ENCODE results near the gene ARHGDIB. TPM values are rescaled to one million over a fixed set of nuclear protein-coding genes. Genes with fewer than 3 reads are reported as not detected.

Gene ARHGDIB
- total and polyA plus RNA-seq, 8 donors: 60.9 to 314 (median 78.4) TPM

DNA sequence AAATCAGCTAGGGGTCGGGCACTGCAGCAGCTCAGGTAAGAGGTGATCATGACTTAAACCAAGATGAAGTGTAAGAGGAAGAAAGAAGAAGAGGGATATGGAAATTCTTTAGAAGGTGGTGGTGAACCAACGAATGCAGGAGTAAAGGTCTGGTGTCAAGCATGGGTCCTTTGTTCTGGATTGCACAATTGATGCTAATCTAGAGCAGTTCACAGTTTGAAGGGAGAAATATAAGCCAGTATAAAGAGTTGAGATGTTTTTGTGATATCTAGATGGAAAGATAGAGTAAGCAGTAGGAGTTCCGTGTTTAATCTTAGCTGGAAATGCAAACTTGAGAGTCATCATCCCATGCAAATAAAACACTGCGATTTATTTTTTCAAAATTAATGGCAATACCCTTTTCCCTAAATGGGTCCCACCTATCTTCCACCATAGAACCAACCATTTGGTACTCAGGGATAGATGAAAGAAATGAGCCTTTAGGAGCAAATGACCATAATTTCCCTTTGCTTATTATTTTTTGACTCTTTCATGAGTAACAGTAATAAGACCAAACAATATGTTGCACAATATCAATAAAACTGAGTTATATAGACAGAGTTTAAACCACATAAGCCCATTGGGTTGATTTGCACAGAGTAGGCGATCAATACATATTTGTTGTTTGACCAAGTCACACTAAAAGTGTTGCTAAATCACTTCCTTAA lies 60.7 kb downstream of the ARHGDIB start:
- no peak for ATAC-seq
- H3K27ac ChIP-seq: peak overlapping the region in 1 of 2 donors; percentile 45
- intact Hi-C loops (cut with DNase I): no loop called here

DNA sequence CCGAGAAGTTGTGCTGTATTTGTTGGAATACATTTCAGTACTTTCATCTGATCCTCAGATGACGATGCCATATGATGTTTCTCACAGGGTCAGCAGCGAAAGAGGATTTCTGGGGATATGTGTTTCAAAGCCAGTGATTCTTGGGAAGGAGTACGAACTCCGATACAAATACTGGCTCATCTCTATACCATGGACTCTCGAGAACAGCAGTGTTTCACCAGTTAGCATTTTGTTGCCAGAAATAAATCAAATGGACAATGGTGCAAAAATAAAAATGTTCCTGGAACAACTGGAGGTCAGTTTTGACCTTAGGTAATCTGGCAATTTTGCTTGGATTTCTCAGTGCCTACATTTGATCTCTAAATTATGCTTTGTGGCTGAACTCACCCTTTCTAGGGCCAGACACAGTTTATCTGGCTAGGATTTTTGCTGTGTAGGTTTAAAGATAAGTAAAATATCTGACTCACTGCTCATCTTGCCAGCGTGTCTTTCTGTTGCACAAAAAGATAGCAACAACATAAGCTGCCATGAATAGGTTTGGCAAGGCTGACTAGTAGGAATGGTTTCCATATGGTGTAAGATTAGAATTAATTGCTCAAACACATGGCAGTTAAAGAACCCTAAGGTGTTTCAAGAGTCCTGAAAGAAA lies 64.8 kb downstream of the ARHGDIB start:
- peaks cover 0 to 8% of the 10 kb centered on the region in 2 donors for H3K4me1 ChIP-seq
- TF ChIP-seq, protein P1, sequence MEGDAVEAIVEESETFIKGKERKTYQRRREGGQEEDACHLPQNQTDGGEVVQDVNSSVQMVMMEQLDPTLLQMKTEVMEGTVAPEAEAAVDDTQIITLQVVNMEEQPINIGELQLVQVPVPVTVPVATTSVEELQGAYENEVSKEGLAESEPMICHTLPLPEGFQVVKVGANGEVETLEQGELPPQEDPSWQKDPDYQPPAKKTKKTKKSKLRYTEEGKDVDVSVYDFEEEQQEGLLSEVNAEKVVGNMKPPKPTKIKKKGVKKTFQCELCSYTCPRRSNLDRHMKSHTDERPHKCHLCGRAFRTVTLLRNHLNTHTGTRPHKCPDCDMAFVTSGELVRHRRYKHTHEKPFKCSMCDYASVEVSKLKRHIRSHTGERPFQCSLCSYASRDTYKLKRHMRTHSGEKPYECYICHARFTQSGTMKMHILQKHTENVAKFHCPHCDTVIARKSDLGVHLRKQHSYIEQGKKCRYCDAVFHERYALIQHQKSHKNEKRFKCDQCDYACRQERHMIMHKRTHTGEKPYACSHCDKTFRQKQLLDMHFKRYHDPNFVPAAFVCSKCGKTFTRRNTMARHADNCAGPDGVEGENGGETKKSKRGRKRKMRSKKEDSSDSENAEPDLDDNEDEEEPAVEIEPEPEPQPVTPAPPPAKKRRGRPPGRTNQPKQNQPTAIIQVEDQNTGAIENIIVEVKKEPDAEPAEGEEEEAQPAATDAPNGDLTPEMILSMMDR (IDR thresholded peaks at IDR 0.05): no peak
- intact Hi-C loops (cut with DNase I): no loop called here
- H3K9me3 ChIP-seq: no peaks in the 10 kb centered on the region
- H3K27me3 ChIP-seq: no peaks in the 10 kb centered on the region
- H3K36me3 ChIP-seq: no peaks in the 10 kb centered on the region
- ATAC-seq (peak; percentile 41), DNase-seq (peak in 2 of 4 donors; percentile 44 to 66)
- H3K4me3 ChIP-seq: no peak overlapping the region
- peak overlapping the region in 1 of 2 donors; percentile 50 for H3K27ac ChIP-seq

More for the DNA sequence above, 60.7 kb downstream of the ARHGDIB start:
- Histone ChIP-seq H3K9me3 (no peaks in the 10 kb centered on the region), H3K36me3 (no peaks in the 10 kb centered on the region), H3K4me3 (no peak overlapping the region), H3K27me3 (no peaks in the 10 kb centered on the region), H3K4me1 (peaks cover 4 to 6% of the 10 kb centered on the region in 2 donors)
- DNase-seq: no peak
- TF ChIP-seq, protein P1 (IDR thresholded peaks at IDR 0.05): no peak

DNA sequence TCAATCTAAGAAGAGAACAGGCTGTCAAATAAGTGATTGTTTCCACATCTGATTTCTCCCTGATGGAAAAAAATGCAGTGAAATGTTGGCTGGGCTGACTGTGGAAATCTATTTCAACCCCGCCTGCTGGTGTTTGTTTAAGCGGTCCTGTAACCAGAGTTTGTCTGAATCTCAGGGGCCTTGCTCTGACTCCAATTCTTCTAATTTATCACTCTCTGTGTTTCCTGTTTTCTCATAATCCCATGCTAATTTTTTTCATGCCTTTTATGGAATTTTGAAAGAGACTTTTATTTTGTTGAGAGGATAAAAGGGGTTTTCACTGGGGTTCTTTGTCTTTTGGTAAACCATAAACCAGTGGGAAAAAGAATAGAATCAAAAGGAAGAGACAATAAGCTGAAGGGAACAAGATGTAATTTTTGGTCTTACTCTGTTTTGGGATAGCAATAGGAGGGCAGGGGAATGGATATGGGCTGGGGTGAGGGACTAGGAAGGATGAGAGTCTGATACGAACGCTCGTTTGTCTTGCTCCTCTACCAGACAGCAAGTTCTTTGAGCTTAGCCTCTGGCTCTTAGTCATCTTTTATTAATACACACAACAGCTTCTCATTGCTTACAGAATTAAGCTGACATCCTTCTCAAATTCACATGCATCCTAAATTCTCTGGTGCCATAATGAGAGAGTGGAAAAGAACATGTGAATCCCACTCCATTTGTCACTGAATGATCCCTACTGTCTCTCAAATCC lies 67.7 kb downstream of the ARHGDIB start:
- TF ChIP-seq, protein P1 (IDR thresholded peaks at IDR 0.05): no peak
- Histone ChIP-seq H3K4me1 (peaks cover 0 to 8% of the 10 kb centered on the region in 2 donors), H3K27ac (peak overlapping the region; percentile 31 to 75), H3K36me3 (no peaks in the 10 kb centered on the region), H3K9me3 (no peaks in the 10 kb centered on the region), H3K4me3 (no peak overlapping the region), H3K27me3 (no peaks in the 10 kb centered on the region)
- no peak for DNase-seq
- intact Hi-C loops (cut with DNase I): no loop called here
- ATAC-seq: peak; percentile 51

DNA sequence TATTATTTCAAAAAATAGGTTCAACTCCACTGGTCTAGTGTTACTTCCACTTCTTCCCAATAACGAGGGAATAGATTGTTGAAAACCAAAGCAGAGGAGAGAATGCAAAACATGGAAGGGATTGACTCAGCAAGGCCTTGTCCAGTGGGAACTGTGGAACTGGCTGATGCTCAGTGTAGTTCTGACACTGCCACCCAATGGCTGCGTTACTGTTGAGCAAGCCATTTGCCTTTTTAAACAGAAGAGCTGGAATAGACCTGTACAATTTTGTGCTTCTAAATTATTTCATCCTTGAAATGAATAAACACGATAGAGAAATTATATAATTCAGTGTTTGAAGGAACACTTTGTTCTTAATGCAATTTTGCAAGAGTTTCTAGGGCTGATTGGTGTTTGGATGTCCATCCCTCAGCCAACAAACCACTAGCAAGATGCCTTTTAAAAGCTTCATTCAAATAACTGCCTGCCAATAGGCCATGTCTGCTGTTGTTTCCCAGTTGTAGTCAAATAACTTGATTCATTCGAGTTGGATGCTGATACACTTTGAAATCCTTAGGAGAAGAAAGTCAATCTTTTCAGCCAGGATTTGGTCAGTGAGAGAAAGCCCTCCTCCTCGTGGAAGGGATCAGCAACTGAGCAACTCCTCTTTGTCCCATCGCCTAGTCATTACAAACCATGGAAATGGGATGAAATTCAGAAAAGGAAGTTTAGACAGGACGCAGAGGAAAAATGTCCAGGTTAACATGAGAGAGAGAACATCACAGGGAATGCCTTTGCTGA lies 68.5 kb downstream of the ARHGDIB start:
- Histone ChIP-seq H3K27me3 (no peaks in the 10 kb centered on the region), H3K27ac (peak overlapping the region; percentile 31 to 75), H3K4me3 (no peak overlapping the region), H3K9me3 (no peaks in the 10 kb centered on the region), H3K4me1 (peaks cover 0 to 8% of the 10 kb centered on the region in 2 donors), H3K36me3 (no peaks in the 10 kb centered on the region)
- DNase-seq (no peak), ATAC-seq (peak; percentile 78)
- TF ChIP-seq, protein P1 (IDR thresholded peaks at IDR 0.05): no peak
- intact Hi-C loops (cut with DNase I): no loop called here

Other genes starting within 250 kb of the ARHGDIB start
- 10 to 100 TPM; 38.6 to 53.5 TPM for gene WBP11, start 158.1 kb downstream of the ARHGDIB start, total RNA-seq
- 100 to 1,000 TPM in 2 of 6 donors, 10 to 100 TPM in 4; 87.5 to 105 (median 96.6) TPM for gene WBP11, start 158.1 kb downstream of the ARHGDIB start, polyA plus RNA-seq (ENCODE audit: insufficient read length in 6 of 6)
- 1 to 10 TPM in 1 of 2 donors, under 1 TPM in 1; 0.81 to 1.2 TPM for gene C12orf60, start 157.9 kb downstream of the ARHGDIB start, total RNA-seq
- gene C12orf60, start 157.9 kb downstream of the ARHGDIB start, polyA plus RNA-seq (ENCODE audit: insufficient read length in 6 of 6): 1 to 10 TPM; 2.6 to 3.7 (median 2.8) TPM
- 1 to 10 TPM in 1 of 2 donors, under 1 TPM in 1; 0.97 to 1.1 TPM for gene SMCO3, start 147.4 kb downstream of the ARHGDIB start, total RNA-seq
- under 1 TPM; 0.28 to 0.68 (median 0.55) TPM for gene SMCO3, start 147.4 kb downstream of the ARHGDIB start, polyA plus RNA-seq (ENCODE audit: insufficient read length in 6 of 6)
- 1 to 10 TPM; 2.7 to 3.1 TPM for gene ART4, start 118.1 kb downstream of the ARHGDIB start, total RNA-seq
- gene ART4, start 118.1 kb downstream of the ARHGDIB start, polyA plus RNA-seq (ENCODE audit: insufficient read length in 6 of 6): under 1 TPM; 0.11 to 0.52 (median 0.18) TPM
- 100 to 1,000 TPM; 651 to 789 TPM for gene MGP, start 75.7 kb downstream of the ARHGDIB start, total RNA-seq
- 100 to 1,000 TPM in 1 of 6 donors, 10 to 100 TPM in 5; 78.8 to 102 (median 82.6) TPM for gene MGP, start 75.7 kb downstream of the ARHGDIB start, polyA plus RNA-seq (ENCODE audit: insufficient read length in 6 of 6)
- gene ERP27, start 23.1 kb downstream of the ARHGDIB start, total RNA-seq: 10 to 100 TPM in 1 of 2 donors, 1 to 10 TPM in 1; 5.3 to 16.2 TPM
- 10 to 100 TPM in 2 of 6 donors, 1 to 10 TPM in 4; 3.0 to 14.8 (median 8.4) TPM for gene ERP27, start 23.1 kb downstream of the ARHGDIB start, polyA plus RNA-seq (ENCODE audit: insufficient read length in 6 of 6)
- not detected for gene PDE6H, start 11.4 kb upstream of the ARHGDIB start, total RNA-seq
- gene PDE6H, start 11.4 kb upstream of the ARHGDIB start, polyA plus RNA-seq (ENCODE audit: insufficient read length in 6 of 6): not detected

Data from left lung (tissue), 10 donors.